BJ (cell line): ENCODE measurements around the gene MRTO4. TPM values are rescaled to one million over a fixed set of nuclear protein-coding genes. Genes with fewer than 3 reads are reported as not detected.
"Not testable (repeated sequence)": the region's sequence is repeated elsewhere in the genome, so short reads cannot be mapped to it uniquely, and the experiment has no call there.

Experiments used
- CTCF ChIA-PET: fragments of 350-600 bp; formaldehyde crosslinking; extraction: SDS; loops from one replicate; lab custom pipeline; 2021; ENCODE audit warnings: antibody characterized with exemption, inconsistent platforms; lab: Yijun Ruan, JAX
- POLR2A ChIA-PET: fragments of 300-600 bp; sonication (Branson Sonifier 250); formaldehyde crosslinking; extraction: SDS; loops from one replicate; lab custom pipeline; 2021; ENCODE audit warnings: antibody characterized with exemption; lab: Charles Lee
- DNase-seq: peaks from one replicate; pipeline ENCODE4 v3.0.0-alpha.2; 2011; ENCODE audit warnings: low read depth
- H3K27me3 ChIP-seq: 2 replicates; pipeline ENCODE4 v1.6.0; 2011; ENCODE audit warnings: low read length; ENCODE audit not compliant: control insufficient read depth, insufficient read depth
- H3K36me3 ChIP-seq: 2 replicates; pipeline ENCODE4 v1.5.1; 2011; ENCODE audit warnings: low read length; ENCODE audit not compliant: control insufficient read depth, insufficient read depth
- H3K4me3 ChIP-seq: 2 replicates; pipeline ENCODE4 v1.5.1; 2011; ENCODE audit warnings: low read depth, mild to moderate bottlenecking, control low read depth, low read length
- polyA plus RNA-seq: library from polyadenylated mRNA; depleted of rRNA; stranded (reverse); fragments of >200 nt; gene quantifications from 2 replicates; pipeline ENCODE4 v1.2.3, GENCODE V29; 2011
- TF ChIP-seq, protein P1 (sequence below): IDR thresholded peaks from 2 replicates; pipeline ENCODE4 v1.5.1; 2011; ENCODE audit warnings: low read depth, mild to moderate bottlenecking, control low read depth, inconsistent platforms, low read length, moderate library complexity; ENCODE audit not compliant: insufficient read depth

The MRTO4 gene
- polyA plus RNA-seq, 1 experiment, result 37.5 TPM

GRCh38 chr1:19274636-19275035 lies 23.0 kb downstream of the MRTO4 start:
- TF ChIP-seq, protein P1, sequence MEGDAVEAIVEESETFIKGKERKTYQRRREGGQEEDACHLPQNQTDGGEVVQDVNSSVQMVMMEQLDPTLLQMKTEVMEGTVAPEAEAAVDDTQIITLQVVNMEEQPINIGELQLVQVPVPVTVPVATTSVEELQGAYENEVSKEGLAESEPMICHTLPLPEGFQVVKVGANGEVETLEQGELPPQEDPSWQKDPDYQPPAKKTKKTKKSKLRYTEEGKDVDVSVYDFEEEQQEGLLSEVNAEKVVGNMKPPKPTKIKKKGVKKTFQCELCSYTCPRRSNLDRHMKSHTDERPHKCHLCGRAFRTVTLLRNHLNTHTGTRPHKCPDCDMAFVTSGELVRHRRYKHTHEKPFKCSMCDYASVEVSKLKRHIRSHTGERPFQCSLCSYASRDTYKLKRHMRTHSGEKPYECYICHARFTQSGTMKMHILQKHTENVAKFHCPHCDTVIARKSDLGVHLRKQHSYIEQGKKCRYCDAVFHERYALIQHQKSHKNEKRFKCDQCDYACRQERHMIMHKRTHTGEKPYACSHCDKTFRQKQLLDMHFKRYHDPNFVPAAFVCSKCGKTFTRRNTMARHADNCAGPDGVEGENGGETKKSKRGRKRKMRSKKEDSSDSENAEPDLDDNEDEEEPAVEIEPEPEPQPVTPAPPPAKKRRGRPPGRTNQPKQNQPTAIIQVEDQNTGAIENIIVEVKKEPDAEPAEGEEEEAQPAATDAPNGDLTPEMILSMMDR, result no peak
- no peak overlapping the region for H3K4me3 ChIP-seq
- H3K27me3 ChIP-seq, result no peaks in the 10 kb centered on the region
- H3K36me3 ChIP-seq, result no peaks in the 10 kb centered on the region
- DNase-seq, result no peak
- CTCF ChIA-PET, result no interaction called here
- POLR2A ChIA-PET, result no interaction called here

DNA sequence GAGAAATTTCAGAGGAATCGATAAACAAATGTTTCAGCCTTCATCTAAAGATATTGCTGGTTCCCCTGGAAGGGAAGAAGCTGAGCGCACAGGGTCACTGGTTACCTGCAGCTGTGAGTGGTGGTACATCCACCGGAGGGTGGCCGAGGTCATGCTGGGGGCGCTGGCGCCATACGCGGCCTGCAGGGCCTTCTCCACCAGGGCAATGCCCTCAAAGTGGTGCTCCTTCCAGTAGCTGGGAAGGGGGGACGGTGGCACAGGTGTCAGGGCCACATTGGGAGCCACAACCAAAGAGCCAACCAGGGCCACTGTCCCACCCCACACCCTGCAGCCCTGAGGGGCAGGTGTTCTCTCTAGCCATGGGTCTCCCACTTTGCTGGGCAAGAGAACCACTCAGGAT lies 32.3 kb downstream of the MRTO4 start:
- no peaks in the 10 kb centered on the region for H3K27me3 ChIP-seq
- CTCF ChIA-PET, result interaction anchor here (1.2 kb wide), 1 partner anchor 11 kb away, joined by 3 read pairs; no protein-coding TSS in a partner anchor
- no peaks in the 10 kb centered on the region for H3K36me3 ChIP-seq
- no peak overlapping the region for H3K4me3 ChIP-seq
- POLR2A ChIA-PET, result no interaction called here
- TF ChIP-seq, protein P1, result no peak
- no peak for DNase-seq

GRCh38 chr1:19284881-19285280 lies 33.3 kb downstream of the MRTO4 start:
- no peaks in the 10 kb centered on the region for H3K27me3 ChIP-seq
- DNase-seq, result no peak
- CTCF ChIA-PET, result no interaction called here
- no peaks in the 10 kb centered on the region for H3K36me3 ChIP-seq
- POLR2A ChIA-PET, result no interaction called here
- TF ChIP-seq, protein P1, result no peak
- H3K4me3 ChIP-seq, result no peak overlapping the region

GRCh38 chr1:19285366-19285765 lies 33.8 kb downstream of the MRTO4 start:
- H3K4me3 ChIP-seq, DNase-seq, H3K36me3 ChIP-seq, CTCF ChIA-PET, POLR2A ChIA-PET, H3K27me3 ChIP-seq: not testable (repeated sequence)

- DNase-seq, H3K27me3 ChIP-seq, H3K4me3 ChIP-seq, H3K36me3 ChIP-seq, POLR2A ChIA-PET, CTCF ChIA-PET: not testable (repeated sequence)
Measured at GRCh38 chr1:19285807-19286206, 34.2 kb downstream of the MRTO4 start.

- POLR2A ChIA-PET, result no interaction called here
- Histone ChIP-seq H3K36me3 (no peaks in the 10 kb centered on the region), H3K4me3 (no peak overlapping the region), H3K27me3 (no peaks in the 10 kb centered on the region)
- DNase-seq, result no peak
- CTCF ChIA-PET, result no interaction called here
- TF ChIP-seq, protein P1, result no peak
Measured at GRCh38 chr1:19287436-19288185, 36.0 kb downstream of the MRTO4 start.

DNA sequence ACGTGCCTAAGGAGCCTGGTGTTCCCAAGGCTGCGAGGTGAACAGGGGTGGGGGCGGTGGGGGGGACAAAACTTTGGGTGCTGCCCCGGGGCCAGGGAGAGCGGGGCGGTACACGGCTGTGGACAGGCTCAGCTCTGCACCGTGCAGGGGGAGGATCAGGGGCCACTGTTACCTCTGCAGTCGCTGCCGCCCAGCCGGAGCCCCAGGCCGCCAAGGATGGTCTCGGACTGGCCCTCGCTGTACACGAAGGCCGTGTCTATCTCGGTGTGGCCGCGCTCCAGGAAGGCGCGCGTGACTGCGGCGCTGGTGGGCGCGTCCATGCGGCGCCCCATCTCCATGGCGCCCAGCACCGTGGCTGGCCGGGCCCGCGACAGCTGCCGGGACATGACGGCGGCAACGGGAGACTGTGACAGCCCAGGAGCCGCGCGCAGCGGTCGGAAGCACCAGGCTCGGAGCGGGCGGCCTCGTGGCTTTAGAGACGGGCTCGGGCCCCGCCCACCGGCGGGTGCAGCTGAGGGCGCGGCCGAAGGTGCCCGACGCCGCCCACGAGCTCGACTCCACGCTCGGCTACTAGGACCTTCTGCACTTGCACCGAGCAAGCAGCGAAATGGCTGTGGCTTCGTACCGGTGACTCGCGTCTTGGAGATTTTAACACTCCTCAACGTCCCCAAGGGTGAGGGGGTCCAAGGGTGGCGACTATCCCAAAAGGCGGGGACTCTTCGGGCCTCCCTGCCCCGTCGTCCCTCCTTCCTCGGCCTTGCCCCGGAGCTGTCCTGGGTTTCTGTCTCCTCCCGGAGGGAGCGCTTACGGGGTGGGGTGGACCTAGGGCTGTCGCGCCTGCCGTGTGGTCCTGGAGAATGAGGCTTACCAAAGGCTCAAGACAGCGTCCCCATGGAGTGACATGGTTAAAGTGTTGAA lies 37.0 kb downstream of the MRTO4 start, which contains the start of gene AKR7A3:
TSS of gene AKR7A3 (minus strand) at position 447 of the 918 bp plus-strand sequence. CDS start at position 386, 61 bp downstream.
- peak within 1 kb of the TSS; percentile 42 for H3K4me3 ChIP-seq
- H3K36me3 ChIP-seq, H3K27me3 ChIP-seq, DNase-seq, CTCF ChIA-PET: not testable (repeated sequence)
- POLR2A ChIA-PET, result interaction anchor here (0.6 kb wide), 1 partner anchor 197 kb away, joined by 3 read pairs; the partner anchor contains the start of gene CAPZB
